ENCODE data around the gene FBXO42.
A peak's percentile ranks its signal among the peaks of the same experiment; 100 is the strongest.

The FBXO42 gene

DNA sequence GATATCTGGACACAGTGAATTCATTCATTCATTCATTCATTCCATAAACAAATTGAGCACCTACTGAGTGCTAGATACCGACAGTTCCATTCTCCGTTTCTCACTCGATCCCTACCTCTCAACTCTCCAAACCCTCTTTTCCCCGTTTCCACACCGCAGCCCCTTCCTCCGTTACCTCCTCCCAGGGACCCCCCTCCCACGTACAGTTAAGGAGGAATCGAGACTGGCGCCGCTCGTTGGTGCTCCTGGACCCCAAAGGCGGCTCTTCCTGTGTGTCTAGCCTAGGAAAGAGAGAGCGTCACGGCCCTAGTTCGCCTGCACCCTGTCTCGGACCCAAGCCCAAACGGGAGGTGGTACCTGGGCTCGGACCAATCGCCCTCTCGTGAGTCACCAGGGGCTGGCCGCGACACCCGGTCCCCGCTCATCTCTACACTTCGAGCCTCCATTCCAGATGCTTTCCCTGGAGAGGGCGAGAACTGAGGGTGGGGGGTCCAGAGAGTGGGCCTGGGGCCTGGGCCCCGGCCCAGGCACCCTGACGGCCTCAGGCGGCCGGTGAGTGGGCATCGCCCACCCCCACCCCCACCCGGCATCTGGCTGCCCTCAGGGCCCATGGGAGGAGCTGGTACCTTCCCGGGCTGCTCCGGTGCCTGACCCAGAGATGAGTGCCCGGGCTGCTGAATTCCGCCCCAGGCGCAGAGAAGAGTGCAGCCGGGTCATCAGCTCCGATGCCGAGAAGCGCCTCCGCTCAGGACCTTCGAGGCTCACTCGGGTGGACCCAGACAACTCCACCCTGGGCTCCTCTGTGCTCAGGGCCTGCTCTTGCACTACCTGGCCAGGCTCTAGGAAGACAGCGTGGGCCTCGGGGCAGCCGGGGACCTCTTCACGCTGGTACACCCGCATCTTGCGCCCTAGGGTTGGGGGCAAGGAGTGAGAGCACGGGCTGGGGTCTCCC lies 144.7 kb downstream of the FBXO42 start:
- peak overlapping the region; percentile 21 for H3K4me3 ChIP-seq (ENCODE audit: low read length)
- no peak for DNase-seq (ENCODE audit: low read depth)
- TF ChIP-seq, protein P1, sequence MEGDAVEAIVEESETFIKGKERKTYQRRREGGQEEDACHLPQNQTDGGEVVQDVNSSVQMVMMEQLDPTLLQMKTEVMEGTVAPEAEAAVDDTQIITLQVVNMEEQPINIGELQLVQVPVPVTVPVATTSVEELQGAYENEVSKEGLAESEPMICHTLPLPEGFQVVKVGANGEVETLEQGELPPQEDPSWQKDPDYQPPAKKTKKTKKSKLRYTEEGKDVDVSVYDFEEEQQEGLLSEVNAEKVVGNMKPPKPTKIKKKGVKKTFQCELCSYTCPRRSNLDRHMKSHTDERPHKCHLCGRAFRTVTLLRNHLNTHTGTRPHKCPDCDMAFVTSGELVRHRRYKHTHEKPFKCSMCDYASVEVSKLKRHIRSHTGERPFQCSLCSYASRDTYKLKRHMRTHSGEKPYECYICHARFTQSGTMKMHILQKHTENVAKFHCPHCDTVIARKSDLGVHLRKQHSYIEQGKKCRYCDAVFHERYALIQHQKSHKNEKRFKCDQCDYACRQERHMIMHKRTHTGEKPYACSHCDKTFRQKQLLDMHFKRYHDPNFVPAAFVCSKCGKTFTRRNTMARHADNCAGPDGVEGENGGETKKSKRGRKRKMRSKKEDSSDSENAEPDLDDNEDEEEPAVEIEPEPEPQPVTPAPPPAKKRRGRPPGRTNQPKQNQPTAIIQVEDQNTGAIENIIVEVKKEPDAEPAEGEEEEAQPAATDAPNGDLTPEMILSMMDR (IDR thresholded peaks at IDR 0.05; ENCODE audit: insufficient read depth, low read depth, low read length, missing control alignments) = no peak

DNA sequence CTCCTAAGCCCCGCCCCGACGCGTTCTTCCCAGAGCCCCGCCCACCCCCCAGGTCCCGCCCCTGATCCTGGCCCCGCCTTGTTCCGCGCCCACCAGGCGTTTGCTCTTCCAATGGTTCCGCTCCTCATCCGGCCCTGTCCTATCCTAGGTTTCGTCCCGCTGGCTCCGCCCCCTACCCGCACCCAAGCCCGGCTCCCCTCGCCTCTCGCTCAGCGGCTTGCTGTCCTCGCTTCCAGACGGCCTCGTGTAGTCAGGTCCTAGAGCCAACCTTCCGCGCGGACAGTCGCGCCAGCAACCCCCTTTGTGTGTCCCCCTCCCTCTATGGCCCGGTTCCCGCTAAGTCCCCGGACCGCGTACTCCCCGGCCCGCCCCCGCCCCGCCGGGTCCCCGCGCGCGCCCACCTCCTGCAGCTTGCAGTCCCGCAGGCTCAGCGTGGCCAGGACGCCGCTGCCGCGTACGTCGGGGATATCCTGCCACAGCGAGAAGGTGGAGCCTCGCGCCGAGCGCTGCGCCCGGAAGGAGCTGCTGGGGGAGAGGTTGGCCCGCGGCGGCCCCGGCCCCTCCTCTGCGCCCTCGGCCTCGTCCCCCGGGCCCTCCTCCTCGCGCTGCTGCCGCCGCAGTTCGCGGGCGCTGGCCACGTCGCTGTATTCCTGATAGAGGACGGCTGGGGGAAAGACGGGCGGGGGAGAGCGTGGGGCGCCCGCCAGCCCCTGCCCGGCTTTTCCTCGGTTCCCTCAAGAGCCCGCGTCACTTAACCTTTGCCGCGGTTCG lies 145.5 kb downstream of the FBXO42 start:
- TF ChIP-seq, protein P1 (IDR thresholded peaks at IDR 0.05; ENCODE audit: insufficient read depth, low read depth, low read length, missing control alignments) = no peak
- DNase-seq (ENCODE audit: low read depth) = peak; percentile 99
- H3K4me3 ChIP-seq (ENCODE audit: low read length) = peak overlapping the region; percentile 42

DNA sequence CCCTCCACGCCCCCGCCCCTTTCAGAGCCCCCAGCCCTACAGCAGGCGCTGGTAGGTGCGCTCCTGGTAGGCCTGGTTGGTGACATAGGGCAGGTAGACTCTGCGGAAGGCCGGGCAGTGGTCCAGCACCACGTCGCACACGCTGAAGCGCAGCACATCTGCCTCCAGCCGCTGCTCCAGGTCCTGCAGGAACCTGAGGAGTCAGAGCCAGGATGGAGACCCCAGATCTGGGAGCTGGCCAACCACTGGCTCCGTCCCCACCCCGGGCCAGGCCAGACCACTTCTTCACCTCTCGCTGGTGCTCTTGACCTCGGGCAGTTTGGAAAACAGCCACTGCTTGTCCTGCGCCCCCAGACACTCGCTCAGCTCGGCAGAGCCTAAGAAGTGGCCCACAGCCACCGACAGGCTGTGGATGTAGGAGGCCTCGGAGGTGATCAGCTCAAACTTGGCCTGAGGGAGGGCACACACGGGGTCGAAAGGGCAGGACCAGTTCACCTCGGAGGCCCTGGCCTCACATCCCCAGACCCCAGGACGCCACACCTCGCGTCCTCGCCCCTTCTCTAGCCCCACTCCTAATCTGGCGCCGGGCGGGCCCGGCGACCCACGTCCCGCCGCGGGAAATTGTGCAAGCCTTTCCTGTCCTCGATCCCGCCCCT lies 146.3 kb downstream of the FBXO42 start:
- TF ChIP-seq, protein P1 (IDR thresholded peaks at IDR 0.05; ENCODE audit: insufficient read depth, low read depth, low read length, missing control alignments) = no peak
- DNase-seq (ENCODE audit: low read depth) = no peak
- peak overlapping the region; percentile 42 for H3K4me3 ChIP-seq (ENCODE audit: low read length)

DNA sequence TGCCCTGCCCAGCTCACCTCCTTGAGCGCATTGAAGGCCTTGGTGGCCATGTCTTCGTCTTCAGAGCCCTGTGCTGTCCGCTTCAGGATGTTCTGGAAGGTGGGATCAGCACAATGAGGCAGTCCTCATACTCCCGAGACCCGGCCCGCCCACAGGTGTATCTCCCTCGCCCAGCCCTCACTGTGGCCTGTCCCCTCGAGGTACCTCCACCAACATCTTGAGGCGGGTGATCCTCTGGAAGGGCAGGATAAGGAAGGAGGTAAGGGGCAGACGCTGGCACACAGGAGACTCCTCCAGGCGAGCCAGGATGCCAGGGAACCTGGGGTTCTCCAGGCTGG lies 147.0 kb downstream of the FBXO42 start:
- TF ChIP-seq, protein P1 (IDR thresholded peaks at IDR 0.05; ENCODE audit: insufficient read depth, low read depth, low read length, missing control alignments) = no peak
- no peak for DNase-seq (ENCODE audit: low read depth)
- H3K4me3 ChIP-seq (ENCODE audit: low read length) = no peak overlapping the region

DNA sequence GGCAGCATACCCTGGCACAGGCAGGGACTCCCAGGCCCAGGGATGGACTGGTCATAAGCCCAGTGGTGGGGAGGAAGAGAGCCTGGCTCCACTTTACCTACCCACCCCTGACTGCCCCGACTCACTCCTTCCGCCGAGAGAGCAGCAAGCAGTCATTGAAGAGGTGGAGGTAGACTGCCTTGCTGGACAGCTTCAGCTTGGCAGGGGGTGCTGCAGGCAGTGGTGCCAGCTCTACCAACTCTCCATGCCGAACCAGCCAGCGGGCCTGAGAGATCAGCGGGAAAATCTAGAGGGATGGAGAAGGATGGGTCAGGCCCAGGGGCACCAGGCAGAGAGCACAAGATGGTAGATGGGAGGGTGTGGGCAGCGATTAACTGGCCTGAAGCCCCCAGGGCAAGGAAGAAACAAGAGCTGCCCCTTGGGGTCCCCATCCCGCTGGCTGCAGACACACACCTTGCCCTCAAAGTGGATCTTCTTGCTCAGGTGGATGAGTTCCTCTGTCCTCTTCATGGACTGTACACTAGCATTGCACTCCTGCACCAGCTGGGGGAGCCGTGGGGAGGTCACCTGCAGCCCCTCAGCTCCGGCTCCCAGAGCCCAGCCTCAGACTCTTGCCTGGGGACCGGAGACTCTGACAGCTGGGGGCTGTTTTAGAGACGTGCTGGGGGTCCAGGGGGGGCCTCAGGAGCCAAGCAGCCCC lies 147.5 kb downstream of the FBXO42 start:
- TF ChIP-seq, protein P1 (IDR thresholded peaks at IDR 0.05; ENCODE audit: insufficient read depth, low read depth, low read length, missing control alignments) = peak; percentile 25
- H3K4me3 ChIP-seq (ENCODE audit: low read length) = no peak overlapping the region
- peak; percentile 49 for DNase-seq (ENCODE audit: low read depth)

DNA sequence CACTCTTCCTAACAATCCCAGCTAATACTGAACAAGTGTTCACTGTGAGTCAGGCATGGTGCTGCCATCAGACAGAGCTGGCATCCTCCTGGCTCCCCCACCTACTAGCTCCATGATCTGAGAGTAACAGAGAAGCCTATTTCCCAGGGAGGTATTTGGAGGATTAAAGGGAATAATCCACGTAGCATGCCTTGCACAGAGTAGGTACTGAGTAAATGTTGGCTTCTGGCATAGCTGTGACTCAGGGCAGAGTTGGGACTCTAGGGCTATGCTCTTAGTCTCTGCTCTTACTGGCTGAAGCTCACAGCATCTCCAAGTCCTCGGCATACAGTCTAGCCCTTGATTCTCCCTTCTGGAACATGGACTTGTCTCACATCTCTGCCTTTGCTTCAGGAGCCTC lies 148.1 kb downstream of the FBXO42 start:
- no peak for DNase-seq (ENCODE audit: low read depth)
- H3K4me3 ChIP-seq (ENCODE audit: low read length) = no peak overlapping the region
- TF ChIP-seq, protein P1 (IDR thresholded peaks at IDR 0.05; ENCODE audit: insufficient read depth, low read depth, low read length, missing control alignments) = no peak

All from epithelial cell of esophagus (primary cell).